Activated CD4-positive, alpha-beta T cell treated with anti-CD3 and anti-CD28 coated beads, Interleukin-2, amount 50 U/mL, for 16 hours (primary cell): ENCODE results near the gene GPC6.

ENCODE experiments used
- DNase-seq: peaks from one replicate; pipeline ENCODE4 v3.0.0-alpha.2; 2020

Gene GPC6

GRCh38 chr13:94143624-94144350 lies 917.2 kb downstream of the GPC6 start:
- no peak for DNase-seq

DNA sequence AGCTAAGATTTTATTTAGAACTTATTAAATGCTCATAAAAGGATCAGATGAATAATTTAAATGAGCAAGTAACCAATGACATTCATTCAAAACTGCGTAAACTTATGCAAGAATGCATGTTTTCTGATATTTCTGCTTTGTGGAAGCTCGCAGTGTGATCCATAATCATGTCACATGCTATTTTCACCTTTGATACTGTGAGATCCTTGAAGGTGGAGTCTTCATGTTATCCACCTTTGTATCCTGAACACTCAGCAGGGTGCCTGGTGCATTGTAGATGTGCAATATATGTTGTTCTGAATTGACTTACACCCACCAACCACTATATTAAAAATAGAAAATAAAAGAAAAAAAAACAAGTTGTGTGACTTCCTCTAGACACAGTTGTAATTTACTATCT lies 919.4 kb downstream of the GPC6 start:
- DNase-seq, result no peak

- no peak for DNase-seq
Observed at GRCh38 chr13:94153586-94153985, 927.0 kb downstream of the GPC6 start.

- DNase-seq, result no peak
Observed at GRCh38 chr13:94154367-94154766, 927.8 kb downstream of the GPC6 start.

DNA sequence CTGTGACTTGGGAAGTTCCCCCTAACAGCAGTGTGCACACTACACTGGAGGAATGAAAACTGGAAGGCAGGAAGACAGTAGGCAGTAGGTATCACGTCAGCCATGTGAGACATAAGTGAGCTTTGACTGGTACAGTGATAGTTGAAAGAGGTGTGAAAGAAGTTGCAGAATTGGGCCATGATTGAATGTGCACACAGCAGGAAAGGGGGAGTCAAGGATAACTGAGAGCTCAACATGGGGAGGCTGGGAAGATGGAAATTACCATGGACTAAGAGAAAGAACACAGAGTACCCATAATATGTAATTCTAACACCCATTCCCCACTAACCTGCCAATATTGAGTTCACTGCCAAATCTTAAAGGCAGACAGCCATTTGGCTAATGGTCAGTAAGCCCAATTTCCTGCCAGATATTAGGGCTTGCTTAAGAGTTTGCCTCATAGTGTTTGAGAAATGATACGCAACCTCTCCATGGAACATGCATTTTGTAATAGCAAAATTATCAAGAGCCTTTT lies 931.2 kb downstream of the GPC6 start:
- no peak for DNase-seq

DNA sequence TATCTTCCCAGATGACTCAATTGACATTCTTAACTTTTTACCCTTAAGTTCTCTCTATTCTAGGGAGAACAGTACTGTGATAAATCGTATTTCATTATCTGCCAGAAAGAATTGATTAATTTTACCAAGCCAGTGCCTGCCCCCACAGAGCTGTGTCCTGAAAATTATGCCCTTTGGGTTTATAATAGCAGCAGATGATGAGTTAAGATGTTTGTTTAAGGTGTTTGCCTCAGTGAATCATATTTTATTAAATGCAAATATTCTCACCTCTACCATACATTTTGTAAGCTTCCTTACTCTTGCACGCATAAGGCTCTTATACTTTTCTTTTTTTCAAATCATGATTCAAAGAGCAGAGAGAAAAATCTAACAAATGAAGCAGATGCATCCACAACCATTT lies 934.3 kb downstream of the GPC6 start:
- no peak for DNase-seq

GRCh38 chr13:94162289-94162688 lies 935.7 kb downstream of the GPC6 start:
- DNase-seq, result no peak

DNA sequence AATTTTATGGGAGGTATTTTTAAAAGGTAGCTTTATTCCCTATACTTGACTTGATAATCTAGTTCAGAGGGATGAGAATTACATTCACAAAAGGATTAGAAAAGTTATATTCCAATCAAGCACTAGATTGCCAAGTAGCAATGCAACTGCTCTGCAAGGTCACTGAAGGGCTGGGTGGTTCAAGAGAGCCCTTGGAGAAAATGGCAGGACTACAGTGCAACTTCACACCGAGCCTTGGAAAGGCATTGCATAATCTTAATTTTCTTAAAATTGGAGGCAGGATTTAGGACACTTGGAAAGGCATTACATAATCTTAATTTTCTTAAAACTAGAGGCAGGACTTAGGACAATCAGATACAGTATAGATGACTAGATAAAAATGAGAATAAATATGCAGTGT lies 936.9 kb downstream of the GPC6 start:
- DNase-seq, result no peak

- DNase-seq, result no peak
Observed at GRCh38 chr13:94168783-94169453, 942.3 kb downstream of the GPC6 start.

DNA sequence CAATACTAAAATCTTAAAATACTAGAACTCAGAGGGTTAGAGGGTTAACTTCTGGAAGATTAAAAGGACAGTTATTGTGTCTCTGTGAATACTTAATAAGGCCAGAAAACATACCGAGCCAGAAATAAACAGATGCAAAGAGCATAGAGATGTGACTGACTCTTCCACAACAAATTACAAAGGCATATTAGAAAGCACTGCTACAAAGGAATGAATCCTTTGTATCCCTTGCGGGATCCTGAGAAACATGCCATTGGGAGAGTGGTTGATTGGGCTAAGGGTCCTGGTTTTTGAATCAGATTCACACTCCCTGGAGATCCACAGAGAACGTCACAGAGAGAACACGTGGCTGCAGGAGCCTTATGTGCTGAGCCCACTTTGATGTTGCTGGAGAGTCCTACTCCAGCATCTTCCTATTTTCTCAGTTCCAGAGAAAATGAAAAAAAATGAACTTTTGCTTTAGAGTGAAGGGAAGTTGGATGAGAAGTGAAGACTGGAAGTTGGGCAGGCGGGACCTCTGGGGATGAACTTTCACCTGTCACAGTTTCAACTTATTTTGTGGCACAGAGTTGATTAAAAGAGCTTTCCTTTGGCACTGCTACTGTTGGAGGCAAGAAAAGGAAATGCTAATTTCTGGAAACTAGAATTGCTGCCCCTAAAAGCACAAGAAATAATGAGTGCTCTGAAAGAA lies 943.0 kb downstream of the GPC6 start:
- DNase-seq, result no peak

- DNase-seq, result no peak
Observed at GRCh38 chr13:94170145-94170571, 943.6 kb downstream of the GPC6 start.

DNA sequence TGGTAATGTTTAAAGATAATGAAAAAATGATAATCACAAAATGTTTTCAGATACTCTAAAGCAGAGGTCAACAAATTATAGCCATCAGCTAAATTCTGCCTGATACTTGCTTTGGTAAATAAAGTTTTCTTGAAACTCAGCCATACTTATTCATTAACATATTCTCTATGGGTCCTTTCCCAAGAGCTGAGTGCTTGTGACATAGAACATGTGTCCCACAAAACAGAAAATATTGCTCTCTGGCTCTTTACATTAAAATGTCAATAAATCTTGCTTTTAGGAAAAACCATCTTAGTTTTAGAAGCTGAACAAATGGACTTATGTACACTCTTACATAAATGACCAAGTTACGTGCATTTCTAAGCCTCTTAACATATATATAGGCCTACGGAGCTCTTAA lies 945.8 kb downstream of the GPC6 start:
- DNase-seq, result no peak

- DNase-seq, result no peak
Observed at GRCh38 chr13:94173312-94173854, 946.8 kb downstream of the GPC6 start.

DNA sequence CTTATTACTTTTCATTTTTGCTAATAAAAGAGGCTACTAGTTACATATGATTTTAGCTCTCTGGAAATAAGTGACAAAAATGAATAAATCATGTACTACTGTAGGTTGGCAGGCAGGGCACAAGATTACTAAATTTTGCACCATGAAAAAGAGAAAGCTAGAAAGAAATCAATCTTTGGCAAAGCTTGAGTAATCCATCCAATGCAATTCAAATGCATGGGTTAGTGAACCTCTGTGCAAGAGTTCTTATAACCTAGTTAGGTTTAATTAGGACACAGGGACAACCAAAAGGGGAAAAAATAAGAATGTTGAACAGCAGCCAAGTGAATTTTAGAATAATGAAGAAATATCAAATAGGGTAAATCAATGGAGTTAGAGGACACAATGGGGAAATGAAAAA lies 947.4 kb downstream of the GPC6 start:
- DNase-seq, result no peak

GRCh38 chr13:94175076-94175475 lies 948.5 kb downstream of the GPC6 start:
- no peak for DNase-seq

GRCh38 chr13:94176561-94176960 lies 950.0 kb downstream of the GPC6 start:
- no peak for DNase-seq

DNA sequence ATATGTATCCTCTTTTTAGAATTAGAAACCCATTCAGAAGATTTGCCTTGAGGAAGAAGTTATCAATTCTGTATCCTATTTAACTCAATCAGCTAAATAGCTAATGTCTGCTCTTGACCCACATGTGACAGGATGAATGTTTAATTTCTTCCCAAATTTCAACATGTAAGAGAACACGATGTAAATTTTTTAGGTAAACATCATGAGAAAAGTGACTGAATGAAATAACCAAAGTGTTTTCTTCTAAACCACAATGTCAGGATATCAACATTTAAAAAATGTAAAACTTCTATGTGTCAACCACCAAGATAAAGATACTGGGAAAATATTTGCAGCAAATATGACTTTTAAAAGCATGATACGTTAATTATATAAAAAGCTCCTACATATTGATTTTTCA lies 950.4 kb downstream of the GPC6 start:
- no peak for DNase-seq

- no peak for DNase-seq
Observed at GRCh38 chr13:94178625-94179244, 952.1 kb downstream of the GPC6 start.

- no peak for DNase-seq
Observed at GRCh38 chr13:94181461-94182107, 955.0 kb downstream of the GPC6 start.

DNA sequence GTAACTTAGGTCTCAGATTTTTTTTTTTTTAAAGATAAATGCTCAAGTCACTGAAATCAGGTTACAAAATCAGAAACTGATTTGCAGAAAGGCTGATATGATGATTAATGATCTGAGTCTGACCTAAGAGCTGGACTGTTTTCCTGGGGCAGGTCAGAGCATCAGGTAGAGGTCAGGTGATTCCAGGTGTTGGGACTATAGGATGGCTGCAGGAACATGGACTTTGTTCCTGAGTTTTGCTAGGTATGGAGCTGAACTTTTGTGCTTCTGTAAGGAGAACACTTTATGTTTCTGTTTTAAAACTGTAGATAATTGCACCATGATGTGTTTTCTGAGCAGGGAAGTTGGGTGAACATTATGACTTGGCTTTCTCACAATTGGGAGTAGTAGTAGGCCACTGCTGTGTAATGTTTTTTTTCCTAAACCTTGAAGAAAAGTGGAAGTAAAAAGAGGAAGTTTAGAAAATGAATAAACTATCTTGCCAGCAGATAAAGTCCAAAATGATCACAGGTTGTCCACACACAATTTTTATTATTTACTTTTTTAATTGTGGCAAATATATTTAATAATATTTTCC lies 955.7 kb downstream of the GPC6 start:
- no peak for DNase-seq

GRCh38 chr13:94186470-94186869 lies 959.9 kb downstream of the GPC6 start:
- no peak for DNase-seq

- no peak for DNase-seq
Observed at GRCh38 chr13:94188201-94188854, 961.7 kb downstream of the GPC6 start.
